H9 (cell line): ENCODE results near the gene RALA. TPM values are rescaled to one million over a fixed set of nuclear protein-coding genes. Genes with fewer than 3 reads are reported as not detected.

Source experiments
- DNase-seq: peaks from one replicate; pipeline ENCODE4 v3.0.0-alpha.2; 2017
- H2AFZ ChIP-seq: one replicate; pipeline ENCODE4 v1.6.1; 2013; ENCODE audit warnings: mild to moderate bottlenecking, low read length, control low read depth, moderate library complexity
- H2AK5ac ChIP-seq: 2 replicates; pipeline ENCODE4 v1.6.1; 2013; ENCODE audit warnings: low read length, control low read depth, mixed read lengths; ENCODE audit not compliant: insufficient read length
- H2BK120ac ChIP-seq: one replicate; pipeline ENCODE4 v1.6.1; 2013; ENCODE audit warnings: low read depth, mild to moderate bottlenecking, low read length, control low read depth, inconsistent platforms; ENCODE audit not compliant: poor library complexity, severe bottlenecking
- H2BK12ac ChIP-seq: 2 replicates; pipeline ENCODE4 v1.6.1; 2013; ENCODE audit warnings: low read length, control low read depth, mixed read lengths, low read depth; ENCODE audit not compliant: insufficient read length
- H2BK15ac ChIP-seq: 2 replicates; pipeline ENCODE4 v1.6.1; 2013; ENCODE audit warnings: low read depth, low read length, control low read depth
- H2BK20ac ChIP-seq: one replicate; pipeline ENCODE4 v1.6.1; 2013; ENCODE audit warnings: low read depth, mild to moderate bottlenecking, low read length, control low read depth, inconsistent platforms; ENCODE audit not compliant: poor library complexity, severe bottlenecking
- H2BK5ac ChIP-seq: 2 replicates; pipeline ENCODE4 v1.6.1; 2013; ENCODE audit warnings: low read length, control low read depth, mixed read lengths; ENCODE audit not compliant: insufficient read length
- H3K14ac ChIP-seq: 2 replicates; pipeline ENCODE4 v1.6.1; 2013; ENCODE audit warnings: low read length, control low read depth; ENCODE audit not compliant: insufficient read depth
- H3K18ac ChIP-seq: 2 replicates; pipeline ENCODE4 v1.6.1; 2013; ENCODE audit warnings: low read depth, mild to moderate bottlenecking, mixed read lengths, low read length, control low read depth; ENCODE audit not compliant: insufficient read length
- H3K23ac ChIP-seq: 2 replicates; pipeline ENCODE4 v1.6.1; 2013; ENCODE audit warnings: low read length, control low read depth, mixed read lengths, low read depth; ENCODE audit not compliant: insufficient read length
- H3K23me2 ChIP-seq: 2 replicates; pipeline ENCODE4 v1.6.1; 2013; ENCODE audit warnings: low read depth, mild to moderate bottlenecking, mixed read lengths, low read length, control low read depth; ENCODE audit not compliant: insufficient read length, poor library complexity, severe bottlenecking
- H3K27ac ChIP-seq: 2 replicates; pipeline ENCODE4 v1.5.1; 2013; ENCODE audit warnings: low read length, control low read depth, mixed read lengths, low read depth; ENCODE audit not compliant: insufficient read length
- H3K27me3 ChIP-seq: 2 replicates; pipeline ENCODE4 v1.6.1; 2013; ENCODE audit warnings: low read length, control low read depth, inconsistent platforms; ENCODE audit not compliant: insufficient read depth
- H3K4ac ChIP-seq: 2 replicates; pipeline ENCODE4 v1.6.1; 2013; ENCODE audit warnings: low read depth, mild to moderate bottlenecking, control low read depth, inconsistent platforms, low read length, moderate library complexity
- H3K4me1 ChIP-seq: 2 replicates; pipeline ENCODE4 v1.6.1; 2013; ENCODE audit warnings: low read length, control low read depth, inconsistent platforms; ENCODE audit not compliant: insufficient read depth
- H3K4me2 ChIP-seq: 2 replicates; pipeline ENCODE4 v1.6.1; 2013; ENCODE audit warnings: low read length, control low read depth, mixed read lengths; ENCODE audit not compliant: insufficient read length, insufficient read depth
- H3K56ac ChIP-seq: 2 replicates; pipeline ENCODE4 v1.6.1; 2013; ENCODE audit warnings: low read depth, mild to moderate bottlenecking, mixed read lengths, low read length, control low read depth; ENCODE audit not compliant: insufficient read length
- H3K79me1 ChIP-seq: 2 replicates; pipeline ENCODE4 v1.6.1; 2013; ENCODE audit warnings: low read depth, mild to moderate bottlenecking, moderate library complexity, low read length, control low read depth, inconsistent platforms; ENCODE audit not compliant: insufficient read depth, poor library complexity, severe bottlenecking
- H3K79me2 ChIP-seq: 2 replicates; pipeline ENCODE4 v1.6.1; 2013; ENCODE audit warnings: low read length, control low read depth, inconsistent platforms; ENCODE audit not compliant: insufficient read depth
- H3K9ac ChIP-seq: 2 replicates; pipeline ENCODE4 v1.6.1; 2013; ENCODE audit warnings: low read length, control low read depth, mixed read lengths; ENCODE audit not compliant: insufficient read length; ENCODE audit errors: extremely low read depth
- H3K9me3 ChIP-seq: one replicate; pipeline ENCODE4 v1.6.1; 2013; ENCODE audit warnings: low read depth, low read length, inconsistent platforms; ENCODE audit not compliant: control insufficient read depth
- H3T11ph ChIP-seq: one replicate; pipeline ENCODE4 v1.6.1; 2013; ENCODE audit warnings: mild to moderate bottlenecking, low read length, control low read depth, inconsistent platforms
- H4K20me1 ChIP-seq: one replicate; pipeline ENCODE4 v1.6.1; 2013; ENCODE audit not compliant: control insufficient read depth, insufficient read length, insufficient read depth
- H4K5ac ChIP-seq: 2 replicates; pipeline ENCODE4 v1.6.1; 2013; ENCODE audit warnings: low read depth, mild to moderate bottlenecking, mixed read lengths, low read length, control low read depth; ENCODE audit not compliant: insufficient read length
- H4K8ac ChIP-seq: replicated peaks from 2 replicates; pipeline ENCODE4 v1.6.1; 2013; ENCODE audit warnings: low read length, control low read depth, mixed read lengths, low read depth; ENCODE audit not compliant: insufficient read length
- H4K91ac ChIP-seq: 2 replicates; pipeline ENCODE4 v1.6.1; 2013; ENCODE audit warnings: low read depth, mild to moderate bottlenecking, moderate library complexity, mixed read lengths, low read length, control low read depth; ENCODE audit not compliant: insufficient read length
- H3K27ac Mint-ChIP-seq, 3 experiments: 2 replicates in 2 of 3; 3 replicates in 1 of 3; pipeline ENCODE4 v1.8.0; 2020 to 2021; ENCODE audit warnings: mixed read lengths in 3 of 3, mild to moderate bottlenecking in 1 of 3, moderate library complexity in 1 of 3
- H3K27me3 Mint-ChIP-seq: 2 replicates; pipeline ENCODE4 v1.8.0; 2021; ENCODE audit warnings: low read depth, mild to moderate bottlenecking, moderate library complexity, mixed read lengths
- H3K36me3 Mint-ChIP-seq, 3 experiments: 2 replicates in 2 of 3; 3 replicates in 1 of 3; pipeline ENCODE4 v1.8.0; 2020 to 2021; ENCODE audit warnings: low read depth in 3 of 3, mixed read lengths in 3 of 3; ENCODE audit not compliant: insufficient read depth in 1 of 3
- H3K4me1 Mint-ChIP-seq, 2 experiments: 2 replicates each; pipeline ENCODE4 v1.8.0; 2020; ENCODE audit warnings: mixed read lengths in 2 of 2
- H3K4me3 Mint-ChIP-seq, 2 experiments: 2 replicates in 1 of 2; 3 replicates in 1 of 2; pipeline ENCODE4 v1.8.0; 2020 to 2021; ENCODE audit warnings: mild to moderate bottlenecking in 2 of 2, mixed read lengths in 2 of 2, moderate library complexity in 1 of 2
- H3K9me3 Mint-ChIP-seq, 2 experiments: 2 replicates in 1 of 2; 3 replicates in 1 of 2; pipeline ENCODE4 v1.8.0; 2020; ENCODE audit warnings: mild to moderate bottlenecking in 2 of 2, mixed read lengths in 2 of 2, moderate library complexity in 1 of 2
- CTCF ChIP-seq: fragments of 200-600 bp; sonication (generic); conservative IDR thresholded peaks from 3 replicates; pipeline ENCODE4 v1.8.0; 2021; ENCODE audit warnings: antibody characterized with exemption, mild to moderate bottlenecking
- WGBS: extraction: QIAGEN DNeasy Blood & Tissue Kit; methylation state at CpG from one replicate; pipeline ENCODE4 v1.1.7; 2013; ENCODE audit warnings: missing lambda C conversion rate, low lambda C conversion rate, mixed read lengths; ENCODE audit not compliant: insufficient read length; ENCODE audit errors: extremely low coverage; 5-methylcytosine and 5-hydroxymethylcytosine counted together
- total RNA-seq: library from RNA; stranded (reverse); gene quantifications from 2 replicates; pipeline ENCODE4 v1.2.1, GENCODE V29; 2021

The RALA gene
- total RNA-seq, 1 experiment from 2014 or later, result 57.5 TPM

GRCh38 chr7:39580149-39580874 is 43.1 kb upstream of the RALA start:
- H4K20me1 ChIP-seq, result no peaks in the 10 kb centered on the region
- no peaks in the 10 kb centered on the region for H3K79me2 ChIP-seq
- no peak overlapping the region for H3K23ac ChIP-seq
- no peak overlapping the region for H3K4ac ChIP-seq
- WGBS, result no CpG with 5 or more reads among the region's 8 CpGs
- no peak overlapping the region for H3K18ac ChIP-seq
- no peak overlapping the region for H2BK12ac ChIP-seq
- H4K91ac ChIP-seq, result no peak overlapping the region
- Mint-ChIP-seq H3K4me3 (no peak overlapping the region; a peak in 1 of 5 replicates), H3K9me3 (peaks cover 12 to 16% of the 10 kb centered on the region in 2 experiments), H3K27me3 (no peaks in the 10 kb centered on the region), H3K27ac (no peak overlapping the region), H3K36me3 (peaks cover 19 to 25% (median 24%) of the 10 kb centered on the region in 3 experiments), H3K4me1 (peaks cover 15 to 19% of the 10 kb centered on the region in 2 experiments)
- no peak overlapping the region for H4K8ac ChIP-seq
- no peak overlapping the region for H3K14ac ChIP-seq
- H4K5ac ChIP-seq, result no peak overlapping the region
- no peak overlapping the region for H3T11ph ChIP-seq
- H3K23me2 ChIP-seq, result no peaks in the 10 kb centered on the region
- H3K9me3 ChIP-seq, result no peaks in the 10 kb centered on the region
- H2BK5ac ChIP-seq, result no peak overlapping the region
- peak; percentile 91 for TF ChIP-seq CTCF
- H2BK20ac ChIP-seq, result no peak overlapping the region
- DNase-seq, result peak; percentile 81
- no peak overlapping the region for H3K4me2 ChIP-seq
- no peaks in the 10 kb centered on the region; the same call in 1 of the 2 replicates for H3K4me1 ChIP-seq
- no peak overlapping the region for H2AFZ ChIP-seq
- no peak overlapping the region for H2BK15ac ChIP-seq
- no peak overlapping the region for H3K56ac ChIP-seq
- no peak overlapping the region for H2BK120ac ChIP-seq
- H3K9ac ChIP-seq, result no peak overlapping the region
- no peak overlapping the region for H2AK5ac ChIP-seq
- no peaks in the 10 kb centered on the region for H3K79me1 ChIP-seq
- no peaks in the 10 kb centered on the region for H3K27me3 ChIP-seq
- H3K27ac ChIP-seq, result no peak overlapping the region
